Activated naive CD8-positive, alpha-beta T cell treated with anti-CD3 and anti-CD28 coated beads, Interleukin-2, amount 50 U/mL, for 24 hours (primary cell): ENCODE measurements around the gene HERC2.
"Not testable (repeated sequence)": the region's sequence is repeated elsewhere in the genome, so short reads cannot be mapped to it uniquely, and the experiment has no call there.

Experiments
- ATAC-seq: fragments of 150-1000 bp; cut with Tn5 transposase; one replicate; pipeline ENCODE4 v1.10.0; 2021
- DNase-seq: peaks from one replicate; pipeline ENCODE4 v3.0.0; 2021
- H3K27ac Mint-ChIP-seq: one replicate; pipeline ENCODE4 v1.8.0; 2021; ENCODE audit warnings: mild to moderate bottlenecking, mixed read lengths
- H3K27me3 Mint-ChIP-seq: one replicate; pipeline ENCODE4 v1.8.0; 2021; ENCODE audit warnings: mixed read lengths
- H3K36me3 Mint-ChIP-seq: one replicate; pipeline ENCODE4 v1.8.0; 2021; ENCODE audit warnings: low read depth, mixed read lengths
- H3K4me1 Mint-ChIP-seq: one replicate; pipeline ENCODE4 v1.8.0; 2021; ENCODE audit warnings: mixed read lengths
- H3K4me3 Mint-ChIP-seq: one replicate; pipeline ENCODE4 v1.8.0; 2021; ENCODE audit warnings: mild to moderate bottlenecking, moderate library complexity, mixed read lengths
- H3K9me3 Mint-ChIP-seq: one replicate; pipeline ENCODE4 v1.8.0; 2021; ENCODE audit warnings: mixed read lengths

The HERC2 gene

DNA sequence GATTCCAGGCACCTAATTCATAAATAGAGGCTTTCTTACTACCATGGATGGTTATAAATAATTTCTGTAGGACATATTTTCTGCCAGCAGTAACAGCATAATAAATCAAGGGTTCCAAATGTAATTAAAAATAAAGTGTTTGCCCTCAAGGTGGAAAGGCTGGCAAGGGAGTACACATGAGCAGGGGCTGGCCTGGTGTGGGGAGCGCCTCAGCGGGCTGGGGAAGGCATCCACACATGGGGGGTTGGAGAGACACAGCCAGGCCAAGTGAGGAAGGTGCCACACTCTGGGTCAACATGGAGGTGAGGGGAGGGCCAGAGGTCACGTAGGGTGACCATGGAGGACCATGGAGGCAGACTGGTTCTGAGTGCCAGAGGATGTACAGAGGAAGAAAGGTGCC lies 157.1 kb downstream of the HERC2 start:
- peaks cover 60% of the 10 kb centered on the region for H3K36me3 Mint-ChIP-seq
- no peak for ATAC-seq
- no peaks in the 10 kb centered on the region for H3K4me1 Mint-ChIP-seq
- no peaks in the 10 kb centered on the region for H3K9me3 Mint-ChIP-seq
- DNase-seq: no peak
- no peak overlapping the region for H3K4me3 Mint-ChIP-seq
- H3K27me3 Mint-ChIP-seq: no peaks in the 10 kb centered on the region
- H3K27ac Mint-ChIP-seq: no peak overlapping the region

- no peak overlapping the region for H3K4me3 Mint-ChIP-seq
- no peaks in the 10 kb centered on the region for H3K4me1 Mint-ChIP-seq
- H3K27ac Mint-ChIP-seq: no peak overlapping the region
- peaks cover 41% of the 10 kb centered on the region for H3K36me3 Mint-ChIP-seq
- no peaks in the 10 kb centered on the region for H3K27me3 Mint-ChIP-seq
- DNase-seq: no peak
- no peak for ATAC-seq
- H3K9me3 Mint-ChIP-seq: peaks cover 20% of the 10 kb centered on the region
Measured at GRCh38 chr15:28154283-28154682, 167.7 kb downstream of the HERC2 start.

DNA sequence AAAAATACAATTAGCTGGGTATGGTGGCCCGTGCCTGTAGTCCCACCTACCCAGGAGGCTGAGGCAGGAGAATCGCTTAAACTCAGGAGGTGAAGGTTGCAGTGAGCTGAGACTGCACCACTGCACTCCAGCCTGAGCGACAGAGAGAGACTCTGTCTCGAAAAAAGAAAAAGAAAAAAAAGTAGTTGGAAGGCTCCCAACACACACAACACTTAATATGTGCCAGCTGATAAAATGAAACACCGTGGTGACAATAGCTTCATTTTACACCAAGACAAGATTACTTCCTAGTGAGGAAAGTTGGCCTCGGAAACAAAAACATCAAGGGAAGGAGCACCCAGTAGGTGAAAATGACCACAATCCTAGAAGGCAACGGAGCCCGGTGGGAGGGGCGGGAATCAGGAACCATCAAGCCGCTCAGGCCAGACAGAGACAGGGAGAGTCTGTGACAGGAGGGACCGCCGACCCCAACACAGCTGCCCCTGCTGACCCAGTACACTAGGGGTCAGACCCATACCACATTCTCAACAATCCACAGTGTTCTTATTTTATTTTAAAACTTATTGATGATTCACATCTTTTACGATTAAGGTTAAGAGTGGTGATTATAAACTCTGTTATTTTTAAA lies 168.4 kb downstream of the HERC2 start:
- no peaks in the 10 kb centered on the region for H3K27me3 Mint-ChIP-seq
- H3K4me3 Mint-ChIP-seq: no peak overlapping the region
- no peaks in the 10 kb centered on the region for H3K4me1 Mint-ChIP-seq
- no peak overlapping the region for H3K27ac Mint-ChIP-seq
- DNase-seq: no peak
- H3K36me3 Mint-ChIP-seq: peaks cover 44% of the 10 kb centered on the region
- peaks cover 25% of the 10 kb centered on the region for H3K9me3 Mint-ChIP-seq
- ATAC-seq: no peak

DNA sequence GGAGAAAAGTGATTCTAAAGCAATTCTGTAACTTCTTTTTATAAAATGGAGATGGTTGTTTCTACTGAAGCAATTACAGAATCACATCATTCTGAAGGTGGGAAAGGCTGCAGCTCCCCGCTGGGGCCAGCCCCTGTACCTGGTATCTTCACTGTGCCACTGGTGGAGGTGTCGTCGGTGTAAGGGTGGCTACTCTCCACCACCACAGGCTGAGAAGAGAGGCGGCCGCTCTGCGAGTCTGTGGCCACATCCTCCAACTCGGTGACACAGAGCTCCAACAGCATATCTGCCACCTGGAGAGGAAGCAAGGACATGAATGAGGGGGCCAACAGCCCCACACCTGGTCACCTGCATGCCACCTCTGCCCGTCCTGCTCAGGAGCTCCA lies 169.4 kb downstream of the HERC2 start:
- H3K4me1 Mint-ChIP-seq, H3K27ac Mint-ChIP-seq, ATAC-seq, H3K27me3 Mint-ChIP-seq, H3K4me3 Mint-ChIP-seq, DNase-seq: not testable (repeated sequence)
- peaks cover 24% of the 10 kb centered on the region for H3K9me3 Mint-ChIP-seq
- H3K36me3 Mint-ChIP-seq: peaks cover 41% of the 10 kb centered on the region

- Mint-ChIP-seq H3K36me3 (peaks cover 41% of the 10 kb centered on the region), H3K9me3 (peaks cover 21% of the 10 kb centered on the region)
- H3K27me3 Mint-ChIP-seq, H3K27ac Mint-ChIP-seq, DNase-seq, H3K4me3 Mint-ChIP-seq, ATAC-seq, H3K4me1 Mint-ChIP-seq: not testable (repeated sequence)
Measured at GRCh38 chr15:28151864-28152537, 170.0 kb downstream of the HERC2 start.

- Mint-ChIP-seq H3K4me3 (no peak overlapping the region), H3K36me3 (peaks cover 62% of the 10 kb centered on the region), H3K4me1 (no peaks in the 10 kb centered on the region)
Measured at GRCh38 chr15:28147801-28148200, 174.2 kb downstream of the HERC2 start.

GRCh38 chr15:28145419-28145818 lies 176.6 kb downstream of the HERC2 start:
- not testable (repeated sequence) for H3K27ac Mint-ChIP-seq, DNase-seq, H3K27me3 Mint-ChIP-seq, ATAC-seq, H3K4me3 Mint-ChIP-seq, H3K4me1 Mint-ChIP-seq
- Mint-ChIP-seq H3K36me3 (peaks cover 51% of the 10 kb centered on the region), H3K9me3 (peaks cover 18% of the 10 kb centered on the region)

More at GRCh38 chr15:28147801-28148200, 174.2 kb downstream of the HERC2 start:
- DNase-seq: no peak
- Mint-ChIP-seq H3K27me3 (no peaks in the 10 kb centered on the region), H3K9me3 (peaks cover 21% of the 10 kb centered on the region), H3K27ac (no peak overlapping the region)
- no peak for ATAC-seq

DNA sequence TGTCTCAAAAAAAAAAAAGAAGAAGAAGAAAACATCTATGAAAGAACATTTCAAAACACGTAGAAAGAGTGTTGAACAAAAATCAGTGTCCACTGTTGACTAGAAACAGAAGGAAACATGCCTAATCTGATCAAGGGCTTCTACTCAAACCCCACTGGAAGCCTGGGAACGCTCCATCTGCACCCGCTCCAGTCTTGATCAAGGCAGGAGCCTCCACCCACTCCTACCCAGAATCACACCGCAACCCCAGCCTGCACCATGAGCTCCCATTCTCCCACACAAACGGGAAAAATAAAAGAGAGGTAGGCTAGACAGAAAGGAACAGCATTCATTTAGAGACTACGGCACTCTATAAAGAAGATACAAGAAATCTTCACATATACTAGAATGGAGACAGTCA lies 181.9 kb downstream of the HERC2 start:
- H3K27me3 Mint-ChIP-seq: no peaks in the 10 kb centered on the region
- ATAC-seq: no peak
- no peak overlapping the region for H3K4me3 Mint-ChIP-seq
- H3K36me3 Mint-ChIP-seq: peaks cover 42% of the 10 kb centered on the region
- no peaks in the 10 kb centered on the region for H3K9me3 Mint-ChIP-seq
- H3K27ac Mint-ChIP-seq: no peak overlapping the region
- no peak for DNase-seq
- peaks cover 15% of the 10 kb centered on the region for H3K4me1 Mint-ChIP-seq

DNA sequence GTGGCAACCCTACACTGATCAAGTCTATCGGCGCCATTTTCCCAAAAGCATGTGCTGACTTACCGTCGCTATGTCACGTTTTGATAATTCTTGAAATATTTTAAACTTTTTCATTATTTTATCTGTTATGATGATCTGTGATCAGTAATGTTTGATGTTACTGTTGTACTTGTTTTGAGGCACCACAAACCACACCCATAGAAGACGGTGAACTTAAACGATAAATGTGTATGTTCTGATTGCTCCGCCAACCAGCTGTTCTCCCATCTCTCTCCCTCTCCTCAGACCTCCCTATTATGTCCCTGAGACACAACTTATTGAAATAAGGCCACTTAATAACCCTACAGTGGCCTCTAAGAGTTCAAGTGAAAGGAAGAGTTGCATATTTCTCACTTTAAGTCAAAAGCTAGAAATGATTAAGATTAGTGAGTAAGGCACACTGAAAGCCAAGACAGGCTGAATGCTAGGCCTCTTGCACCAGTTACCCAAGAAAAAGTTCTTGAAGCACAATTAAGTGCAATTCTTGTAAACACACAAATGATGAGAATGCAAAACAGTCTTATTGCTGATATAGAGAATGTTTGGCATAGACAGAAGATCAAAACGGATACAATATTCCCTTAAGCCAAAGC lies 184.5 kb downstream of the HERC2 start:
- peaks cover 38% of the 10 kb centered on the region for H3K36me3 Mint-ChIP-seq

GRCh38 chr15:28136236-28136904 lies 185.6 kb downstream of the HERC2 start:
- not testable (repeated sequence) for H3K27me3 Mint-ChIP-seq, H3K4me3 Mint-ChIP-seq, H3K27ac Mint-ChIP-seq, H3K9me3 Mint-ChIP-seq, DNase-seq
- Mint-ChIP-seq H3K36me3 (peaks cover 32% of the 10 kb centered on the region), H3K4me1 (peaks cover 15% of the 10 kb centered on the region)
- ATAC-seq: peak; percentile 49

More for the DNA sequence above, 184.5 kb downstream of the HERC2 start:
- ATAC-seq, DNase-seq, H3K9me3 Mint-ChIP-seq, H3K27ac Mint-ChIP-seq, H3K27me3 Mint-ChIP-seq, H3K4me3 Mint-ChIP-seq: not testable (repeated sequence)
- peaks cover 15% of the 10 kb centered on the region for H3K4me1 Mint-ChIP-seq

DNA sequence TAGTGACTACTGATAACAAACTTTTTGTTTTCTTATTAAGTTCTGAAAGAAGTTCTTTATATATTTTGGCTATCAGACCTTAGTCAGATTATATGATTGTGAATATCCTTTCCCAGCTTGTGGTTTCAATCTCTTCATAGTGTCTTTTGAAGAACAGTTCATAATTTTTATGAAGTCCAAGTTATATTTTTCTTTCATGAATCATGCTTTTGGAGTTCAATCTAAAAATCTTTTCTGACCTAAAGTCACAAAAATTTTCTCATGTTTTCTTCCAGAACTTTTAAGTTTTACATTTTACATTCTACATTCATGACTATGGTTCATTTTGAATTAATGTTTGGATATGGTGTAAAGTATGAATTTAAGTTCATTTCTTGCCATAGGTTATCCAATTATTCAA lies 188.7 kb downstream of the HERC2 start:
- Mint-ChIP-seq H3K9me3 (no peaks in the 10 kb centered on the region), H3K27ac (no peak overlapping the region), H3K27me3 (no peaks in the 10 kb centered on the region), H3K4me3 (no peak overlapping the region), H3K4me1 (peaks cover 15% of the 10 kb centered on the region), H3K36me3 (peaks cover 17% of the 10 kb centered on the region)
- ATAC-seq: no peak
- DNase-seq: no peak

- no peak for DNase-seq
- ATAC-seq: no peak
- no peaks in the 10 kb centered on the region for H3K27me3 Mint-ChIP-seq
- no peak overlapping the region for H3K27ac Mint-ChIP-seq
- no peaks in the 10 kb centered on the region for H3K9me3 Mint-ChIP-seq
- peaks cover 14% of the 10 kb centered on the region for H3K36me3 Mint-ChIP-seq
- no peak overlapping the region for H3K4me3 Mint-ChIP-seq
- peaks cover 15% of the 10 kb centered on the region for H3K4me1 Mint-ChIP-seq
Measured at GRCh38 chr15:28132524-28133275, 189.3 kb downstream of the HERC2 start.

DNA sequence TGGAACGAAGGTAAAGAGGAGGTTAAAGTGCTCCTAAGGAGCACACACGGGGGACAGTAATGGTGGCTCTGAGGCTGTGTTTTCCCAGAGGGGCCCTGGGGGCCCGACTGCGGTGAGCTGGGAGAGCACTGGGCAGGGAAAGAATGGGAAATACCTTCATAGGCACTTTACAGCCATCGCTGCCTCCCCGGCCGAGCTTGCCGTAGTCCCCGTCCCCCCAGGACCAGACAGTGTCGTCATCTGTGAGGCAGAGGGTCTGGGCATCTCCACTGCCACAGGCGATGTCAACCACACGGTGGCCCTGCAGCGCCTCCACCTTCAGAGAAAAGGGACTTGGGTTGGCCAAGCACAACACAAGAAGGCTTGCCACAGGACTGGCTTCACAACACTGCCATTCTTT lies 190.0 kb downstream of the HERC2 start:
- Mint-ChIP-seq H3K9me3 (no peaks in the 10 kb centered on the region), H3K4me3 (no peak overlapping the region), H3K4me1 (peaks cover 11% of the 10 kb centered on the region), H3K36me3 (peaks cover 14% of the 10 kb centered on the region), H3K27me3 (no peaks in the 10 kb centered on the region), H3K27ac (no peak overlapping the region)
- no peak for ATAC-seq
- DNase-seq: no peak

GRCh38 chr15:28131400-28131799 lies 190.6 kb downstream of the HERC2 start:
- Mint-ChIP-seq H3K36me3 (peaks cover 15% of the 10 kb centered on the region), H3K9me3 (no peaks in the 10 kb centered on the region), H3K4me3 (no peak overlapping the region), H3K27ac (no peak overlapping the region), H3K4me1 (peaks cover 6% of the 10 kb centered on the region), H3K27me3 (no peaks in the 10 kb centered on the region)
- ATAC-seq: no peak
- DNase-seq: no peak
